HEK293T (cell line): ENCODE measurements around the gene TNNI3.

Experiments
- CTBP1 ChIP-seq: fragments of 450-650 bp; IDR thresholded peaks from 2 replicates; pipeline ENCODE4 v1.6.1; 2016; ENCODE audit warnings: borderline replicate concordance
- FOXA1 ChIP-seq: fragments of 450-650 bp; IDR thresholded peaks from 2 replicates; pipeline ENCODE4 v1.6.1; 2016; ENCODE audit warnings: mild to moderate bottlenecking
- LEF1 ChIP-seq: fragments of 450-650 bp; IDR thresholded peaks from 2 replicates; pipeline ENCODE4 v1.6.1; 2017; ENCODE audit warnings: mild to moderate bottlenecking, borderline replicate concordance
- SP1 ChIP-seq: fragments of 450-650 bp; IDR thresholded peaks from 2 replicates; pipeline ENCODE4 v1.6.1; 2017
- TARDBP ChIP-seq: fragments of 450-650 bp; IDR thresholded peaks from 2 replicates; pipeline ENCODE4 v1.6.1; 2016

DNA sequence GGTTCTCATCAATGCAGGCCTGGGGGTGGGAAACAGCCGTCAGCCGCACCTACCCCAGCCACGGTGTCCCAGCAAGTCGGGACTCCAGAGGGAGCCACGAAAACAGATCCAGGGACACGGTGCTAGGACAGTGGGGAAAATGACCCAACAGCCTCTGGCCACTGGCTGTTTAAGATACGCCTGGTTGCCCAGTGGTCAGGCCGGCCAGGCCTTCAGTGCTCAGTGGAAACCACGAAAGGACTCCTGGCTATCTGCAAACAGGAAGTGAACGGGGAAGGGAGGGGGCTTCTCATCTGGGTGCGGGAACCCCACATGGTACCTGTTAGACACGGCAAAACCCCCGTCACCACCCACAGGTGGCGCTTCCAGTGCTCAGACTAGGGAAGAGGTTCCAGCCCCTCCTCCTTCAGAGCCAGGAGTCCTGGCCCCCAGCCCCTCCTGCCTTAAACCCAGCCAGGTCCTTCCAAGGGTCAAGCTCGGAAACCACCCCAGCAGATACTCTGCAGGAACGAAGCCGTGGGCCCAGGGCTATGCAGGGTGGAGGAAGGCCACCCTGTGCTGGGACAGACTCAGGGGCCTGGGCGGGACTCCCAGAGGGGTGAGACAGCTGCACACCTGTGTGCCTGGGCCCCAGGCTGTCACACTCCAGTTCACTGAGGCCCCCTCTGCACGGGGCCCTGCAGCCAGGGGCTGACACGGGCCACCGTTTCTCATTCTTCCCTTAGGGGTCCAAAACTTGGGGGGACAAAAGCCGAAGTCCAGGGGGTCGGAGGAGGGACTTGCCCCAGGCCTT is 44.6 kb downstream of the TNNI3 start:
- TF ChIP-seq LEF1 = no peak
- no peak for TF ChIP-seq CTBP1
- TF ChIP-seq SP1 = no peak
- no peak for TF ChIP-seq TARDBP
- no peak for TF ChIP-seq FOXA1
